Inferior parietal cortex (tissue), 1 donor: ENCODE results near the gene MTOR.
A peak's percentile ranks its signal among the peaks of the same experiment; 100 is the strongest.

ENCODE experiments used
- DNase-seq: peaks from one replicate; pipeline ENCODE4 v3.0.0-alpha.2; 2016; ENCODE audit errors: extremely low spot score

MTOR gene

DNA sequence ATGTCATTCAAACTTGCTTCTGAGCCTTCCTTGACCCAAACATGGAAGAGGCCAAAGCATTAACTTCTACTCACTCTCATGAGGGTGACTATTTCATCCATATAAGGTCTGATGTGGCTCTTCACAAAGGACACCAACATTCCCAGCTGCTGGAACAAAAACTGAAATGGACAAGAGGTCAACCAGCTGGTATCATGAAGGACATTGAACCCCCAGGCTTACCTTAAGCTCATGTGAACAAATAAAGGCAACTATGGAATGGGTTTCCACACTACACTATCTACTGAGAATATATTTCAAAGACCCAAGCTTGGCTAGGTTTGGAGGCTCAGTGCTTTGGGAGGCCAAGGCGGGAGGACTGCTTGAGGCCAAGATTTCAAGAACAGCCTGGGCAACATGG lies 46.3 kb downstream of the MTOR start:
- DNase-seq = no peak

- DNase-seq = no peak
Observed at GRCh38 chr1:11215381-11216005, 46.9 kb downstream of the MTOR start.

GRCh38 chr1:11214698-11215380 lies 47.5 kb downstream of the MTOR start:
- no peak for DNase-seq

DNA sequence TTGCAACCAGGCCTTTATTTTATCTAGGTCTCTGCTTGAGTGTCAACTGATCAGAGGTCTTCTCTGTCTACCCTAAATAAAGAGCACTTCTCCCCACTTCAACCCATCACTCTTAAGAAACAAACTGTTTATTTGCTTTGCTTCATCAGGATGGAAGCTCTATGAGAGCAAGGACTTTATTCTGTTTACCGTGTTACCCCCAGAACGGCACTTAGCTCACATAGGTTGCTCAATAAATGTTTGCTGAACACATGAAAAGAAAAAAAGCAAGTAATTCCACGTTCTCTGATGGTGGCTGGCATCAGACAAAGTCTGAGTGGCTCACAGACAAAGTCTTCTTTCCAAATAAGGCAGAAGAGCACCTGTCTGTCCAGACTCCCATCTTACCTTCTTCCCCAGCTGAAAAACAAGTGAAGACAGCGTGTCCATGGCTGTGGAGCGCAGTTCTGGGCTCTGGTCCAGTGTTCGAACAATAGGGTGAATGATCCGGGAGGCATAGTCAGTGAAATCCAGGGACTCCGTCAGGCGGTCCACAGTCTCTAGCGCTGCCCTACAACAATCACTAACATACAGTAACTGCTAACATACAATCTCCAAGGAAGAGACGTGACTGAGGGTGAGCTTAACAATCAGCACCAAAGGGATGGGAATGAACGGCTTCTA lies 50.3 kb downstream of the MTOR start:
- peak; percentile 77 for DNase-seq

DNA sequence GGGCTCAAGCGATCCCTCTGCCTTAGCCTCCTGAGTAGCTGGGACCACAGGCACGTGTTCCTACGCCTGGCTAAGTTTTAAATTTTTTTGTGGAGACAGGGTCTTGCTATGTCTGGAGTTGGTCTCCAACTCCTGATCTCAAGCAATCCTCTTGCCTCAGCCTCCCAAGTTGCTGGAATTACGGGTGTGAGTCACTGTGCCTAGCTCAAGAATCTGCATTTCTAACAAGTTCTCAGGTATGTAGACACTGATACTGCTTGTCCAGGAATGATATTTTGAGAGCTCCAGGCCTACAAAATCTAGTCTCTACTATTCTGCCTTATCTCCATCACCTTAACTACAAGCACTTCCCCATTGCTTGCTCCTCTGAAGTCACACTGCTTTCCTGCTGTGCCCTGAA lies 50.9 kb downstream of the MTOR start:
- DNase-seq = no peak

DNA sequence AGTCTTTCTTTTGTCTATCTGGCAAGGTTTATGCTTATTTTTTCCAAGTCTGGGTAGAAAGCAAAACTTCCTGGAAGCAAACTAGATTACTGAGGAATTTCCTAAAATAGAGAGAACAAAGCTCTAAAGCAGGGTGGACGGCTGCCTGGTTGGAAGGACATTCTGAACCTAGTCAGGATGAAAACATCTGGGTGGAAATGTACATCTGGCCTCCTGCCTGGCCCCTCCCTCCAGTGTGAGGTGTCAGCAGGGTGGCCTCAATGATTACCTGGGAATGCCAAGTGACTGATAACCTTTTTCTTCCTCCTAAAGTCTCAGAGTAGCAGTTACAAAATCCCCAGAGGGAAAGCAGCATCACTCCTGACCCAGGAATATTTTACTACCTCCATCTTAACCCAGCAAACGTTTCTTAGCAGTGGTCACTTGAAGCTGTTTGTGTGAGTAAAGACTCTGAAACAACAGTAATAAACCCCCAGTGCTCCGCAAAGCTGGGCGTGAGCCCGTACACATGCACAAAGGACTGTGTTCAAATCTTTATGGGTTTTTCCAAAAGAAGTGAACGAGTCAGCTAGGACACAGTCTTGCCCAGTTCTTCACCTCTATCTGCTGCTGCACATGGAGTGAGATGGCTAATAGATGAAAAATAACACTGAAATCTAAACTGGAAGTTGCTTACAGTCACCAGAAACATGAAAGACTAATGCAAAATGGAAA lies 54.3 kb downstream of the MTOR start:
- no peak for DNase-seq

DNA sequence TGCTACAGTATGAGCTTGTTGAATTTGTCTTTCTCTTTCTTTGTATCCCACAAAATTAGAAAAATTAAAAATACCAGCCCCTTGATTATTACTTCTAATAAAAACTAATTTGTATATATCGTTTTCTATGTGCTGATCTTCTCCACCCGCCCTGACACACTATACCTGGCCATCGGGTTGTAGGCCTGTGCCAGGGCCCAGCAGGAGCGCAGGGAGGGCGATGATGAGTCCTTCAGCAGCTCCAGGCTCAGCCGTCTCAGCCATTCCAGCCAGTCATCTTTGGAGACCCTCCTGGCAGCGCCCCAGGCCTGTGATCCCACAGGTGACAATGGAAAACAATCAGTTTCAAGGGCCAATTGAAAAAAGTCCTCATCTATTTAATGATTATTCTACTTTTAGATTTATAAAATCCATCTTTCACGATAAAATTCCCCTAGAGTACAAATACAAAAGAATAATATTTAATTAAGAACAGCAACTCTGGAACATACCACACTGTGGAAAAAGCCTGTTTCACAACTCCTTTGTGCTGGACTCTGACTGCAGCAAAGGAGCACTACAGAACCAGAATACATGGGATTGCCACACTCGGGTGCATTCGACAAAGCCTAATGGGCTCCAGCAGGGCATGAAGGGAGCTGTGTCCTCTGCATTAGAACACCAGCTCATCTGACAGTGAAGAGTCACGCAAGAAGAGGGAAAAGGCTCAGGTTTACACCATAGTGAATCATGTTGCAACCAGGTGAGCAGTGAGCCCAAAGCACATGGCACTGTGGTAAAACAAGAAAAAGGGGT lies 57.8 kb downstream of the MTOR start:
- DNase-seq = no peak

- peak; percentile 47 for DNase-seq
Observed at GRCh38 chr1:11198851-11199594, 63.3 kb downstream of the MTOR start.

GRCh38 chr1:11198257-11198656 lies 64.1 kb downstream of the MTOR start:
- peak; percentile 38 for DNase-seq

DNA sequence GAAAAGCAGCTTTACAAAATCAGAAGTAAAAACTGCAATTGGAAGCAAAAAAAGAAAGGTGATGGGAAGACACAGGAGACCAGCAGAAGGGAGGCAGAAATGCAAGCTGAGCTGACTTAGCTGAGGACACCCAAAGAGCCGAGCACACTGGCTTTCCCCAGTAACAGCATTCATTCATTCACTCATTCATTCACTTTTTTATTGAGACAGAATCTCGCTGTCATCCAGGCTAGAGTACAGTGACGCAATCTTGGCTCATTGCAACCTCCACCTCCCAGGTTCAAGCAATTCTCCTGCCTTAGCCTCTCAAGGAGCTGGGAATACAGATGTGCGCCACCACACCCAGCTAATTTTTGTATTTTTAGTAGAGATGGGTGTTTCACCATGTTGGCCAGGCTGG lies 65.0 kb downstream of the MTOR start:
- DNase-seq = no peak

GRCh38 chr1:11196945-11197344 lies 65.4 kb downstream of the MTOR start:
- DNase-seq = no peak

DNA sequence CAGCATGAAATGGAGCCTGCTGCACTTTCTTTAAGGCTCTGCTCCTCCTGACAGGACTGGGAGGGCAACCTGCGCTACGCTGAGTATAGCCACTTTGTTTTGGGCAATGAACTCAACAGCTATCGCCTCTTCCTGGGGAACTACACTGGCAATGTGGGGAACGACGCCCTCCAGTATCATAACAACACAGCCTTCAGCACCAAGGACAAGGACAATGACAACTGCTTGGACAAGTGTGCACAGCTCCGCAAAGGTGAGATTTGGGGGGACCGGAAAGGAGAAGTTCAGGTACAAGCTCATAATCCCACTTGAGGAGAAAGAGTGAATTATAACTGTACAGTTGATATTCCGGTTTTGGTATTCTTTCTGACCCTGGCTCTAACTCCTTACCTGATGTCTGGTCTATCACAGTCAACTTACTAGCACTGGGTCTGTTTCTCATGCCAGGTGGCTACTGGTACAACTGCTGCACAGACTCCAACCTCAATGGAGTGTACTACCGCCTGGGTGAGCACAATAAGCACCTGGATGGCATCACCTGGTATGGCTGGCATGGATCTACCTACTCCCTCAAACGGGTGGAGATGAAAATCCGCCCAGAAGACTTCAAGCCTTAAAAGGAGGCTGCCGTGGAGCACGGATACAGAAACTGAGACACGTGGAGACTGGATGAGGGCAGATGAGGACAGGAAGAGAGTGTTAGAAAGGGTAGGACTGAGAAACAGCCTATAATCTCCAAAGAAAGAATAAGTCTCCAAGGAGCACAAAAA lies 67.8 kb downstream of the MTOR start:
- DNase-seq = no peak

- no peak for DNase-seq
Observed at GRCh38 chr1:11193376-11193775, 69.0 kb downstream of the MTOR start.

DNA sequence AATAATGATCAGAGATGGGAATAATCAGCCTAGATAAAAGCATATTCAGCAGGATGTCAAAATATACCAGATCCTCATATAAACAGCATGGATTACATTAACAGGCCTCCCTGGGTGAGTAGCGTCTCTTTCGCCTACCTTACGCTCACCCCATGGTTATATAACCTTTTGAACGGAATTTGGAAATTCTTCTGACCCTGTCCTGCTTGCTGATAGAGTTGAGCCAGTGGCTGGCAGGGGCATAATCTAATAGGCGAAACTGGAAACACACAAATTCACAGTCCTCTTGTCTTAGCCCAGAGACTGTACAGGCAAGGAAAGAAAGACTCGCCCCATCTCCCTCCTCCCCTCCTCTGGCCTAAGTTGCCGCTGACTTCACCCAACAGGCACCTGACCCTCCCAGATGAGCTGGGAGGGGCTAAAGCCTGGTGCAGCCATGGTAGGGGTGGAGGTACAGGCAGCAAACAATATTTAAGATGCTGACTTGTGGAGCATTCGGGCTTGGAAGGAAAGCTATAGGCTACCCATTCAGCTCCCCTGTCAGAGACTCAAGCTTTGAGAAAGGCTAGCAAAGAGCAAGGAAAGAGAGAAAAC lies 73.4 kb downstream of the MTOR start, which contains the start of gene ANGPTL7:
TSS of gene ANGPTL7 (plus strand) at position 498 of the 594 bp plus-strand sequence. CDS start 225 bp downstream, outside the sequence.
- DNase-seq = no peak

- no peak for DNase-seq
Observed at GRCh38 chr1:11188381-11188780, 74.0 kb downstream of the MTOR start.

- DNase-seq = peak; percentile 33
Observed at GRCh38 chr1:11187931-11188330, 74.4 kb downstream of the MTOR start.

- no peak for DNase-seq
Observed at GRCh38 chr1:11187494-11187893, 74.9 kb downstream of the MTOR start.

DNA sequence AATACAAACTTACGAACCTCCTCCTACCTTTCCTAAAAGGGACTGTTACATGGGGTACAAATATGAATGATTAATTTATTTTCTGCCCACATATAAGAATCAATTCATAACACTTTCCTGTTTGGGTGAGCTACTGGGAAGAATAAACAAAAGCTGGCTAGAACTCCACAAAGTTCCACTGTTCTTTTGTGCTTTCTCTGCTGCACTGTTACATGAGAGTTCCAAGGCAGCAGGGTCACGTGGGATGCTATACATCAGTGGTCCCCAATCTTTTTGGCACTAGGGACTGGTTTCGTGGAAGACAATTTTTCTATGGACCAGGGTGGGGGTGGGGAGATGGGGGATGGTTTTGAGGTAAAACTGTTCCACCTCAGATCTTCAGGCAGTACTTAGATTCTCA lies 75.4 kb downstream of the MTOR start:
- DNase-seq = no peak

- DNase-seq = no peak
Observed at GRCh38 chr1:11184973-11185372, 77.4 kb downstream of the MTOR start.

DNA sequence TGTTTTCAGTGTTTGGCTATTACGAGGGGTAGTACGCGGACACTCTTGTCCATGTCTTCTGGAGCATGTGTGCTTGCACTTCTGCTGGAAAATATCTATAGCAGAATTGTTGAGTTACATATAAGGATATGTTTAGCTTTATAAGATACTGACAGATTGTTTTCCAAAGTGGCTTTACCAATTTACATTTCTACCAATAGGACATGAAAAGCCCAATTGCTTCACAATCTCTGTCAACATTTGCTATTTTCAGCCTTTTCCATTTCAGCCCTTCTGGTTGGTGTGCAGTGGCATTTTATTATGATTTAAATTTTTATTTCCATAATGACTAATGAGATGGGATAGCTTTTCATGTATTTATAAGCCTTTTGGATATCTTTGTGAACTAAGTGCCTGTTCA lies 79.5 kb downstream of the MTOR start:
- no peak for DNase-seq
